Right lobe of liver (tissue), 4 donors: ENCODE data around the gene ZFR.

ENCODE experiments used
- CTCF ChIP-seq, 4 donors: fragments of 200-600 bp in 3 of 4; fragments of 450-650 bp in 1 of 4; IDR thresholded peaks; one replicate each; pipeline versions ENCODE4 v1.5.1 to v1.8.0; 2016 to 2022; ENCODE audit warnings: antibody characterized with exemption in 4 of 4, mild to moderate bottlenecking in 2 of 4
- POLR2A ChIP-seq: fragments of 450-650 bp; IDR thresholded peaks from one replicate; pipeline ENCODE4 v1.6.1; 2017; ENCODE audit warnings: antibody characterized with exemption, mild to moderate bottlenecking
- donor health status: DM: no; HTN: no; CAD: no.
- donor health status: DM: no; HTN: no; CAD: no.
- donor health status: DM: no; HTN: yes; CAD: no.

- TF ChIP-seq POLR2A (no peak), CTCF (IDR thresholded peaks at IDR 0.05) (no peak)
Measured at GRCh38 chr5:32387841-32388240, 56.7 kb downstream of the ZFR start.
